ENCODE data around the gene STXBP4. TPM values are rescaled to one million over a fixed set of nuclear protein-coding genes. Genes with fewer than 3 reads are reported as not detected.

The STXBP4 gene
- total RNA-seq, 1 donor from 2014 or later = 12.6 TPM

DNA sequence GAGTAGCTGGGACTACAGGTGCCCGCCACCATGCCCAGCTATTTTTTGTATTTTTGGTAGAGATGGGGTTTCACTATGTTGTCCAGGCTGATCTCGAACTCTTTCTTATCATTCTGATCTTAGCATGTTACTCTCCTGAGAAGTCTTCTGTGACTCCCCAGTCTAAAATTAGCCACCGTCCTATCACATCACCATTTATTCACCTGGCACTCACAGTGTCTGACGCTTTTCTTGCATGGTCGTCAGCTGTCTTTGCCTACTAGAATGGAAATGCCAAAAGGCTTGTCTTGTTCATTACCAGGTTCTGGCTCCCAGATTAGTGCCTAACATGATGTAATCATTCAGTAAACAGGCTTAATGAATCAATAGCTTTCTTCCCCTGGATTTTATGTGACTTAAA is 44.2 kb upstream of the STXBP4 start:
- Mint-ChIP-seq H3K4me1 (ENCODE audit: low read depth, unreplicated experiment) (no peaks in the 10 kb centered on the region), H3K27ac (ENCODE audit: unreplicated experiment) (no peak overlapping the region), H3K27me3 (ENCODE audit: low read depth, unreplicated experiment) (no peaks in the 10 kb centered on the region), H3K36me3 (ENCODE audit: low read depth, unreplicated experiment) (peaks cover 16% of the 10 kb centered on the region), H3K4me3 (ENCODE audit: unreplicated experiment) (no peak overlapping the region), H3K9me3 (ENCODE audit: unreplicated experiment) (no peaks in the 10 kb centered on the region)
- H3K27ac ChIP-seq (ENCODE audit: low read depth, low read length) = no peak overlapping the region
- H3K4me1 ChIP-seq (ENCODE audit: insufficient read depth, low read length) = no peaks in the 10 kb centered on the region
- no peak overlapping the region for H3K4me3 ChIP-seq (ENCODE audit: insufficient read depth, low read depth, low read length)
- no peaks in the 10 kb centered on the region for H3K9me3 ChIP-seq (ENCODE audit: insufficient read depth, low read depth, low read length)
- H3K9ac ChIP-seq (ENCODE audit: low read length) = no peak overlapping the region
- peaks cover 4% of the 10 kb centered on the region for H3K36me3 ChIP-seq (ENCODE audit: insufficient read depth, low read length)
- no peak for DNase-seq (ENCODE audit: low read depth)
- no peaks in the 10 kb centered on the region for H4K20me1 ChIP-seq (ENCODE audit: insufficient read depth, low read length)
- H3K4me2 ChIP-seq (ENCODE audit: low read length) = no peak overlapping the region
- FAIRE-seq = no peak
- TF ChIP-seq, protein P1, sequence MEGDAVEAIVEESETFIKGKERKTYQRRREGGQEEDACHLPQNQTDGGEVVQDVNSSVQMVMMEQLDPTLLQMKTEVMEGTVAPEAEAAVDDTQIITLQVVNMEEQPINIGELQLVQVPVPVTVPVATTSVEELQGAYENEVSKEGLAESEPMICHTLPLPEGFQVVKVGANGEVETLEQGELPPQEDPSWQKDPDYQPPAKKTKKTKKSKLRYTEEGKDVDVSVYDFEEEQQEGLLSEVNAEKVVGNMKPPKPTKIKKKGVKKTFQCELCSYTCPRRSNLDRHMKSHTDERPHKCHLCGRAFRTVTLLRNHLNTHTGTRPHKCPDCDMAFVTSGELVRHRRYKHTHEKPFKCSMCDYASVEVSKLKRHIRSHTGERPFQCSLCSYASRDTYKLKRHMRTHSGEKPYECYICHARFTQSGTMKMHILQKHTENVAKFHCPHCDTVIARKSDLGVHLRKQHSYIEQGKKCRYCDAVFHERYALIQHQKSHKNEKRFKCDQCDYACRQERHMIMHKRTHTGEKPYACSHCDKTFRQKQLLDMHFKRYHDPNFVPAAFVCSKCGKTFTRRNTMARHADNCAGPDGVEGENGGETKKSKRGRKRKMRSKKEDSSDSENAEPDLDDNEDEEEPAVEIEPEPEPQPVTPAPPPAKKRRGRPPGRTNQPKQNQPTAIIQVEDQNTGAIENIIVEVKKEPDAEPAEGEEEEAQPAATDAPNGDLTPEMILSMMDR (IDR thresholded peaks at IDR 0.05; ENCODE audit: insufficient read depth, low read depth, low read length) = no peak
- TF ChIP-seq EZH2 (IDR thresholded peaks at IDR 0.05; ENCODE audit: insufficient read depth, low read length) = no peak
- no peak overlapping the region for H2AFZ ChIP-seq (ENCODE audit: low read depth, low read length)
- no peaks in the 10 kb centered on the region for H3K27me3 ChIP-seq (ENCODE audit: insufficient read depth, low read length)
- no peaks in the 10 kb centered on the region for H3K79me2 ChIP-seq (ENCODE audit: insufficient read depth, low read length)

DNA sequence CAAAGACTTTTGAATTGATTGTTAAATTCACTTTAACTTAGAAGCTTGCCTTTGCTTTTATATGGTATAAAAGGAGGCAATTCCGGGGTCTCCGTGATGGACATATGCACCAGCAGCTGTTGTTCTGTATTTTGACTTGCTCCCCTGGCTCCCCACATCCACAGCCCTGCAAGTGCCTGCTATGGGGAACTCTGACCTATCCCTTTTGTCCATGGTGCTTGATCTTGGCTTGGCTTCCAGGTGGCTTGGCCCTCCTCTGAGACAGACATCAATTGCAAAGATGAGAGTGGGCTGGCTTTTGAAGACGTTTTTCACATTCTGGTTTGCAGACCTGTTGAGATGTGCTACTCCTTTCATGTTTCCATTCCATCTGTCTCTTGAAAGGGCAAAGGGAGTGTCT is 41.0 kb upstream of the STXBP4 start:
- Mint-ChIP-seq H3K27ac (ENCODE audit: unreplicated experiment) (no peak overlapping the region), H3K9me3 (ENCODE audit: unreplicated experiment) (no peaks in the 10 kb centered on the region), H3K4me3 (ENCODE audit: unreplicated experiment) (no peak overlapping the region), H3K27me3 (ENCODE audit: low read depth, unreplicated experiment) (no peaks in the 10 kb centered on the region), H3K4me1 (ENCODE audit: low read depth, unreplicated experiment) (no peaks in the 10 kb centered on the region), H3K36me3 (ENCODE audit: low read depth, unreplicated experiment) (peaks cover 14% of the 10 kb centered on the region)
- no peak for DNase-seq (ENCODE audit: low read depth)
- no peak overlapping the region for H3K4me3 ChIP-seq (ENCODE audit: insufficient read depth, low read depth, low read length)
- no peaks in the 10 kb centered on the region for H3K79me2 ChIP-seq (ENCODE audit: insufficient read depth, low read length)
- H4K20me1 ChIP-seq (ENCODE audit: insufficient read depth, low read length) = no peaks in the 10 kb centered on the region
- TF ChIP-seq, protein P1 (IDR thresholded peaks at IDR 0.05; ENCODE audit: insufficient read depth, low read depth, low read length) = no peak
- no peak for TF ChIP-seq EZH2 (IDR thresholded peaks at IDR 0.05; ENCODE audit: insufficient read depth, low read length)
- H3K9ac ChIP-seq (ENCODE audit: low read length) = no peak overlapping the region
- no peak overlapping the region for H3K27ac ChIP-seq (ENCODE audit: low read depth, low read length)
- H3K9me3 ChIP-seq (ENCODE audit: insufficient read depth, low read depth, low read length) = no peaks in the 10 kb centered on the region
- H3K4me2 ChIP-seq (ENCODE audit: low read length) = no peak overlapping the region
- H3K27me3 ChIP-seq (ENCODE audit: insufficient read depth, low read length) = no peaks in the 10 kb centered on the region
- no peak overlapping the region for H2AFZ ChIP-seq (ENCODE audit: low read depth, low read length)
- no peak for FAIRE-seq
- peaks cover 4% of the 10 kb centered on the region for H3K36me3 ChIP-seq (ENCODE audit: insufficient read depth, low read length)
- no peaks in the 10 kb centered on the region for H3K4me1 ChIP-seq (ENCODE audit: insufficient read depth, low read length)

DNA sequence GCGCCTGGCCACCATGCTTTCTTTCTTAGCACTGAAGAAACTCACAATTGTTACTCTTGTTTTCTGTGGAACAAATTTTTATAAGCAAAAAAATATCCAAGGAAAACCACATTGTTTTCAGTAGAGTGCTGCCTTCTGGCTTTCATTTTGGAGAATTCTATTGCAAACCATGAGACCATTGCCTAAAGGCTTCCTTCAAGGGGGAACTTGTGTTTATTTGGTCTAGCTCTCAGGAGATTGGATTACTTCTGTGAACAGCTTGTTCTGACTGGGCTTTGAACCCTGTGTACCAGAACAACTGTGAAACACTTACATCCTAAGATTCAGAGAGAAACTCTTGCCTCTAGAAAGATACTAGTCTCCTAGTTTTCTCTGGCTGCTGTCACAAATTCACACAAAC is 35.9 kb upstream of the STXBP4 start:
- no peaks in the 10 kb centered on the region for H3K79me2 ChIP-seq (ENCODE audit: insufficient read depth, low read length)
- Mint-ChIP-seq H3K27ac (ENCODE audit: unreplicated experiment) (no peak overlapping the region), H3K4me3 (ENCODE audit: unreplicated experiment) (no peak overlapping the region), H3K36me3 (ENCODE audit: low read depth, unreplicated experiment) (peaks cover 12% of the 10 kb centered on the region), H3K27me3 (ENCODE audit: low read depth, unreplicated experiment) (no peaks in the 10 kb centered on the region), H3K4me1 (ENCODE audit: low read depth, unreplicated experiment) (no peaks in the 10 kb centered on the region), H3K9me3 (ENCODE audit: unreplicated experiment) (no peaks in the 10 kb centered on the region)
- H3K9me3 ChIP-seq (ENCODE audit: insufficient read depth, low read depth, low read length) = no peaks in the 10 kb centered on the region
- H3K27ac ChIP-seq (ENCODE audit: low read depth, low read length) = no peak overlapping the region
- no peak overlapping the region for H3K4me2 ChIP-seq (ENCODE audit: low read length)
- H4K20me1 ChIP-seq (ENCODE audit: insufficient read depth, low read length) = no peaks in the 10 kb centered on the region
- no peak overlapping the region for H3K4me3 ChIP-seq (ENCODE audit: insufficient read depth, low read depth, low read length)
- DNase-seq (ENCODE audit: low read depth) (no peak), FAIRE-seq (no peak)
- TF ChIP-seq, protein P1 (IDR thresholded peaks at IDR 0.05; ENCODE audit: insufficient read depth, low read depth, low read length) = no peak
- TF ChIP-seq EZH2 (IDR thresholded peaks at IDR 0.05; ENCODE audit: insufficient read depth, low read length) = no peak
- H3K4me1 ChIP-seq (ENCODE audit: insufficient read depth, low read length) = no peaks in the 10 kb centered on the region
- no peaks in the 10 kb centered on the region for H3K27me3 ChIP-seq (ENCODE audit: insufficient read depth, low read length)
- H3K9ac ChIP-seq (ENCODE audit: low read length) = no peak overlapping the region
- H3K36me3 ChIP-seq (ENCODE audit: insufficient read depth, low read length) = peaks cover 7% of the 10 kb centered on the region
- H2AFZ ChIP-seq (ENCODE audit: low read depth, low read length) = no peak overlapping the region
